Caco-2 (cell line): Measurements from ENCODE around the gene NOTUM. TPM values are rescaled to one million over a fixed set of nuclear protein-coding genes. Genes with fewer than 3 reads are reported as not detected.

Experiments used
- BruUV-seq: library from RNA; stranded (reverse); fragments of 400-500 nt; replicated peaks from 2 replicates; lab custom pipeline; 2021; lab: Mats Ljungman, UMichigan
- CTCF ChIA-PET: fragments of 300-600 bp; sonication (Branson Sonifier 250); formaldehyde crosslinking; loops from one replicate; lab custom pipeline; 2022; ENCODE audit warnings: antibody characterized with exemption; lab: Charles Lee
- POLR2A ChIA-PET: fragments of 300-600 bp; sonication (Branson Sonifier 250); formaldehyde crosslinking; loops from one replicate; lab custom pipeline; 2022; ENCODE audit warnings: antibody characterized with exemption; lab: Charles Lee
- DNase-seq, 2 experiments: peaks; one replicate each; pipeline versions ENCODE4 v3.0.0 to v3.0.0-alpha.2; 2020 to 2022
- H3K27me3 ChIP-seq: replicated peaks from 2 replicates; pipeline ENCODE4 v1.6.0; 2011; ENCODE audit warnings: low read length; ENCODE audit not compliant: control insufficient read depth, insufficient read depth
- H3K36me3 ChIP-seq: 2 replicates; pipeline ENCODE4 v1.5.1; 2011; ENCODE audit warnings: low read length; ENCODE audit not compliant: control insufficient read depth, insufficient read depth
- H3K4me1 ChIP-seq: fragments of 250-450 bp; sonication (Bioruptor Pico); 2 replicates; pipeline ENCODE4 v1.5.1; 2020; ENCODE audit warnings: mild to moderate bottlenecking
- H3K4me3 ChIP-seq: 2 replicates; pipeline ENCODE4 v1.5.1; 2011; ENCODE audit warnings: low read depth, mild to moderate bottlenecking, control low read depth, low read length
- H3K9me3 ChIP-seq: fragments of 250-450 bp; sonication (Bioruptor Pico); 2 replicates; pipeline ENCODE4 v1.5.1; 2020; ENCODE audit warnings: mild to moderate bottlenecking, moderate library complexity
- H3K27ac Mint-ChIP-seq: one replicate; pipeline ENCODE4 v1.8.0; 2022; ENCODE audit warnings: mixed read lengths; ENCODE audit not compliant: unreplicated experiment
- H3K27me3 Mint-ChIP-seq: one replicate; pipeline ENCODE4 v1.8.0; 2022; ENCODE audit warnings: mixed read lengths; ENCODE audit not compliant: insufficient read depth, unreplicated experiment
- H3K36me3 Mint-ChIP-seq: one replicate; pipeline ENCODE4 v1.8.0; 2022; ENCODE audit warnings: mild to moderate bottlenecking, mixed read lengths; ENCODE audit not compliant: insufficient read depth, unreplicated experiment
- H3K4me1 Mint-ChIP-seq: one replicate; pipeline ENCODE4 v1.8.0; 2022; ENCODE audit warnings: low read depth, mixed read lengths; ENCODE audit not compliant: unreplicated experiment
- H3K4me3 Mint-ChIP-seq: one replicate; pipeline ENCODE4 v1.8.0; 2022; ENCODE audit warnings: mild to moderate bottlenecking, moderate library complexity, mixed read lengths; ENCODE audit not compliant: unreplicated experiment
- H3K9me3 Mint-ChIP-seq: one replicate; pipeline ENCODE4 v1.8.0; 2022; ENCODE audit warnings: mixed read lengths; ENCODE audit not compliant: unreplicated experiment
- intact Hi-C: fragments of 100-400 bp; cut with micrococcal nuclease; formaldehyde crosslinking; loops from one replicate; pipeline ENCODE4 v1.10.0; 2022; ENCODE audit not compliant: unreplicated experiment
- total RNA-seq: library from RNA; stranded (reverse); gene quantifications from 2 replicates; pipeline ENCODE4 v1.2.3, GENCODE V29; 2022
- TF ChIP-seq, protein P1 (sequence below), 2 experiments: fragments of 200-600 bp in 1 of 2; IDR thresholded peaks; 1 replicate in 1 of 2; 2 replicates in 1 of 2; pipeline versions ENCODE4 v1.5.1 to v1.8.0; 2011 to 2022; ENCODE audit warnings: antibody characterized with exemption in 1 of 2, control low read depth in 1 of 2, inconsistent platforms in 1 of 2, low read depth in 1 of 2, low read length in 1 of 2, mild to moderate bottlenecking in 1 of 2, moderate library complexity in 1 of 2; ENCODE audit not compliant: insufficient read depth in 1 of 2, severe bottlenecking in 1 of 2, unreplicated experiment in 1 of 2

Gene NOTUM
- total RNA-seq, 1 experiment from 2014 or later = 11.1 TPM

DNA sequence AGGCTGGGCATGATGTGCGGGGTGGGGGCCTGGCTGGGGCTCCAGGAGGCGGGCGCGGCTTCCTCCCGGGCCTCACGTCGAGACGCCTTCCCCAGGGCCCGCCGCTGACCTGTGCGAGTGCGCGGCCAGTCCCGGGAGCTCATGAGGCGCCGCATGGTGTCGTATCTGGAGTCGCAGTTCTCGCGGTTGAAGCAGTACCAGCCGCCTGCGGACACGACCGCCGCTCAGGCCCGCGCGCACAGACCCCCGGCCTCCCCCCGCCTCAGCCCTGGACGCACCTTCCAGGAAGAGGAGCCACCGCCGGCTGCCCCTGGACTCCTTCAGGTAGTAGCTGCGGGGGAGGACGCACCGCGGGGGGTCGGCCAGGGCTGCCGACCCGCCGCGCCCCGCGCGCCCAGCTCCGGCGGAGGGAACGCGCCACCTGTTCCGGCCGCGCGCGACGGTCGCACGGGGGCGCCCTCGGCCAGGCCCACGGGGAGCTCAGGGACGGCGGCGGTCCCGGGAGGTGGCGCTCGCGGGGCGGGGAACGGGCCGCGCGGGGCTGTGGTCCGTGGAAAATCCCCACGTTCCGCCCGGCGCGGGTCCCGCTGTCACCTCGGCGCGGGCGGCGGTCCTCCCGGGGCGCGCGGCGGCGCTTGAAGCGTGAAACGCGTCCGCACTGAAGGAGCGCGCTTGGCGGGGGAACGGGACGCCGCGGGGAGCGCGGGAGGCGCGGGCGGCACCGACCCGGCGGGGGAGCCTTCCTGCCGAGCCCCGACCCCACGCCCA lies 1.4 kb downstream of the NOTUM start:
- Histone ChIP-seq H3K36me3 (no peaks in the 10 kb centered on the region), H3K9me3 (no peaks in the 10 kb centered on the region), H3K27me3 (0 out of 2 replicates have a peak, but pooled peaks cover 1% of the 10 kb centered on the region), H3K4me3 (peak overlapping the region; percentile 65), H3K4me1 (peaks cover 33% of the 10 kb centered on the region)
- peak in 1 of 2 experiments; percentile 88 for DNase-seq
- no peak overlapping the region for H3K27ac Mint-ChIP-seq
- H3K27me3 Mint-ChIP-seq = no peaks in the 10 kb centered on the region
- ChIA-PET CTCF (interaction anchor here (0.6 to 2.3 kb wide), 16 partner anchors 15 to 247 kb away, joined by 3 to 92 read pairs (median 6); partner anchors contain the start of genes ASPSCR1, CENPX, DCXR and LRRC45), POLR2A (interaction anchor here (1.3 to 2.6 kb wide), 3 partner anchors 17 to 78 kb away, joined by 6 to 7 read pairs (median 7); partner anchors contain the start of genes CENPX, DCXR and LRRC45)
- H3K9me3 Mint-ChIP-seq = no peaks in the 10 kb centered on the region
- TF ChIP-seq, protein P1, sequence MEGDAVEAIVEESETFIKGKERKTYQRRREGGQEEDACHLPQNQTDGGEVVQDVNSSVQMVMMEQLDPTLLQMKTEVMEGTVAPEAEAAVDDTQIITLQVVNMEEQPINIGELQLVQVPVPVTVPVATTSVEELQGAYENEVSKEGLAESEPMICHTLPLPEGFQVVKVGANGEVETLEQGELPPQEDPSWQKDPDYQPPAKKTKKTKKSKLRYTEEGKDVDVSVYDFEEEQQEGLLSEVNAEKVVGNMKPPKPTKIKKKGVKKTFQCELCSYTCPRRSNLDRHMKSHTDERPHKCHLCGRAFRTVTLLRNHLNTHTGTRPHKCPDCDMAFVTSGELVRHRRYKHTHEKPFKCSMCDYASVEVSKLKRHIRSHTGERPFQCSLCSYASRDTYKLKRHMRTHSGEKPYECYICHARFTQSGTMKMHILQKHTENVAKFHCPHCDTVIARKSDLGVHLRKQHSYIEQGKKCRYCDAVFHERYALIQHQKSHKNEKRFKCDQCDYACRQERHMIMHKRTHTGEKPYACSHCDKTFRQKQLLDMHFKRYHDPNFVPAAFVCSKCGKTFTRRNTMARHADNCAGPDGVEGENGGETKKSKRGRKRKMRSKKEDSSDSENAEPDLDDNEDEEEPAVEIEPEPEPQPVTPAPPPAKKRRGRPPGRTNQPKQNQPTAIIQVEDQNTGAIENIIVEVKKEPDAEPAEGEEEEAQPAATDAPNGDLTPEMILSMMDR (IDR thresholded peaks at IDR 0.05; ENCODE audit: insufficient read depth in 1 of 2, low read depth in 1 of 2, low read length in 1 of 2, severe bottlenecking in 1 of 2, unreplicated experiment in 1 of 2) = peak; percentile 62 to 87
- H3K4me3 Mint-ChIP-seq = peak overlapping the region; percentile 70
- intact Hi-C loops = no loop called here
- no TSS peak for BruUV-seq
- H3K4me1 Mint-ChIP-seq = peaks cover 6% of the 10 kb centered on the region
- peaks cover 6% of the 10 kb centered on the region for H3K36me3 Mint-ChIP-seq

DNA sequence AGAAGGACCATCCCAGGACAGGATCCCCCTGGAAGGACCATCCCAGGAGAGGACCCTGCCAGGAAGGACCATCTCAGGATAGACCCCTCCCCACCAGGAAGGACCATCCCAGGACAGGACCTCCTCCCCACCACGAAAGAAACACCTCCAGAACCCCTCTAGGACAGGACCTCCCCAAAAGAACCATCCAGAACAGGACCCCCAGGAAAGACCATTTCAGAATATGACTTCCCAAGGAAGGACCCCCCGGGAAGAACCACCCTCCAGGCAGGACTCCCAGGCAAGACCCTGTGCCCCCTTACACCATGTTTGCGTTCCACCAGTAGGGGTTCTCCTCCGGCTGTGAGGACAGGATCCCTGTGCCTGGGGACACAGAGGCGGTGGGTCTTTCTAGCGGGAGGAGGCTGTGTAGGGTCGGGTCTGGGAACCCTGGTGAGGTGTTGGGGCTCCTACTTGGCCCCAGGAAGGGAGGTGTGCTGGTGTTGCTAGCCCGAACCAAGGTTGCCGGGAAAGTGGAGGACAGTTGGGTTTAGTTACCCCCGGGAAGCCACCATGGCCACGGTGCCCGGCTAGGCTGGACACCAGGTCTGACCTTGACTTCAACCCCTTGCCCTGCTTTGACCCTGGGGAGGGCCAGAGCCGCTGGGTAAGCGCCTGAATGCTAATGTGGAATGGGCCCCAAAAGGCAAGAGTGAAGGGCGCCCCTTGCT lies 2.2 kb downstream of the NOTUM start:
- Mint-ChIP-seq H3K27ac (no peak overlapping the region), H3K4me1 (peaks cover 6% of the 10 kb centered on the region), H3K27me3 (no peaks in the 10 kb centered on the region), H3K36me3 (peaks cover 6% of the 10 kb centered on the region), H3K9me3 (no peaks in the 10 kb centered on the region), H3K4me3 (peak overlapping the region; percentile 70)
- H3K27me3 ChIP-seq = 0 out of 2 replicates have a peak, but pooled peaks cover 1% of the 10 kb centered on the region
- intact Hi-C loops = no loop called here
- TF ChIP-seq, protein P1 (IDR thresholded peaks at IDR 0.05; ENCODE audit: insufficient read depth in 1 of 2, low read depth in 1 of 2, low read length in 1 of 2, severe bottlenecking in 1 of 2, unreplicated experiment in 1 of 2) = peak in 1 of 2 experiments; percentile 12
- CTCF ChIA-PET = interaction anchor here (0.6 to 2.3 kb wide), 14 partner anchors 16 to 246 kb away, joined by 3 to 92 read pairs (median 6); partner anchors contain the start of genes ASPSCR1, CENPX, DCXR and LRRC45
- H3K4me1 ChIP-seq = peaks cover 37% of the 10 kb centered on the region
- DNase-seq = no peak
- BruUV-seq = no TSS peak
- H3K36me3 ChIP-seq = no peaks in the 10 kb centered on the region
- H3K9me3 ChIP-seq = no peaks in the 10 kb centered on the region
- POLR2A ChIA-PET = interaction anchor here (1.3 to 2.6 kb wide), 3 partner anchors 18 to 79 kb away, joined by 6 to 7 read pairs (median 7); partner anchors contain the start of genes CENPX, DCXR and LRRC45
- H3K4me3 ChIP-seq = peak overlapping the region; percentile 65
